ENCODE results near the gene SCUBE1.

Gene SCUBE1

DNA sequence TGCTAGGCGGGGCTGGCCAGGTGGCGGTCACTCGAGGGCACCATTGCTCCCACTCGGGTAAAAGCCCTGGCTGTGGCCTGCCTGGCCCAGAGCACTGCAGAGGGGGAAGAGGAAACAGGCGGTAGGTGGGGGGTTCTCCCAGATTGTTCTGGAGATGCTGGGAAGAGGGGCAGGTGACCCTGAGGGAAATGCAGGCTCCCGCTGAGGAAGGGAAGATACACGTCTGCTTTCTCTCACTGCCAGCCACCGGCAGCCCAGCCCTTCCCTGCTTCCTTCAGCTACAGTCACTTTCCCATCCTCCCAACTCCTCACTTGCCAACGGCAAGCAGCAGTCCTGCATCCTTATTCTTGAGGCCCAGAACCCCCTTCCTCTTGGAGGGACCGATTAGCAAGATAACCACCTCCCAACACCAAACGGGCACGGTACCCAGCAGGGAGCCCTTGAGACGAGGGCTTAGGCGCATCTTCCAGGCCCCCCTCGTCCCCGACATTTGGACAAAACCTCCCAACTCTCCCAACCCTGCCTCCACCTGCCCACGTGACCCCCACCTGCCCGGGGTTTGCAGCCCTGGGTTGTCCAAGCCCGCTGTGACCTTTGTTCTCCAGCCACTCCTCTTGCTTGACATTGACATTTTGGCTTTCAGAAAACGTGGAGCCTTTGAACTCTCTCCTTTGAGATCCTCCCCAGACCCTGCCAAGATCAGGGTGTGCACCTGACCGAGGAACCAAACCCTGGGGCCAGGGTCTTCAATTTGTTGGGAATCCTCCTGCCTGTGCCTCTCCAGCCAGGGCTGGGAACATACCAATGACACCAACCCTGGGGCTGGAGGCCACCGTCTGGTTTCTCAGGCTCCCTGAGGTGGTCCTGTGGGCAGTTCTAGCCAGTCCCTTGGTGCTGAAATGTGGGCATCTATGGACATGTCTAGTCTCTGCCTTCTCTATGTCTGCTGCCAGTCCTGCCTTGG is 107.4 kb downstream of the SCUBE1 start:
- Histone ChIP-seq H3K4me3 (ENCODE audit: low read length, poor library complexity, severe bottlenecking) (no peak overlapping the region), H4K20me1 (ENCODE audit: insufficient read depth, low read length, poor library complexity, severe bottlenecking) (no peaks in the 10 kb centered on the region), H3K79me2 (ENCODE audit: insufficient read depth, low read length) (no peaks in the 10 kb centered on the region), H3K9me3 (ENCODE audit: insufficient read depth, low read depth, low read length) (no peaks in the 10 kb centered on the region), H3K9ac (ENCODE audit: low read depth, low read length, poor library complexity, severe bottlenecking) (no peak overlapping the region), H3K4me1 (ENCODE audit: insufficient read depth, low read length, poor library complexity, severe bottlenecking) (peaks cover 21% of the 10 kb centered on the region), H3K36me3 (ENCODE audit: insufficient read depth, low read length) (no peaks in the 10 kb centered on the region), H3K27me3 (ENCODE audit: insufficient read depth, low read length, poor library complexity, severe bottlenecking) (no peaks in the 10 kb centered on the region), H3K9me2 (replicated peaks; ENCODE audit: low read depth, low read length) (no peaks in the 10 kb centered on the region), H3K4me2 (ENCODE audit: low read depth, low read length, poor library complexity, severe bottlenecking) (no peak overlapping the region), H3F3A (ENCODE audit: low read depth) (no peaks in the 10 kb centered on the region), H2AFZ (ENCODE audit: low read length) (no peak overlapping the region)
- TF ChIP-seq CTCF (conservative IDR thresholded peaks at IDR 0.05; ENCODE audit: low read length) (no peak), EZH2phosphoT487 (IDR thresholded peaks at IDR 0.05; ENCODE audit: borderline replicate concordance) (no peak)

DNA sequence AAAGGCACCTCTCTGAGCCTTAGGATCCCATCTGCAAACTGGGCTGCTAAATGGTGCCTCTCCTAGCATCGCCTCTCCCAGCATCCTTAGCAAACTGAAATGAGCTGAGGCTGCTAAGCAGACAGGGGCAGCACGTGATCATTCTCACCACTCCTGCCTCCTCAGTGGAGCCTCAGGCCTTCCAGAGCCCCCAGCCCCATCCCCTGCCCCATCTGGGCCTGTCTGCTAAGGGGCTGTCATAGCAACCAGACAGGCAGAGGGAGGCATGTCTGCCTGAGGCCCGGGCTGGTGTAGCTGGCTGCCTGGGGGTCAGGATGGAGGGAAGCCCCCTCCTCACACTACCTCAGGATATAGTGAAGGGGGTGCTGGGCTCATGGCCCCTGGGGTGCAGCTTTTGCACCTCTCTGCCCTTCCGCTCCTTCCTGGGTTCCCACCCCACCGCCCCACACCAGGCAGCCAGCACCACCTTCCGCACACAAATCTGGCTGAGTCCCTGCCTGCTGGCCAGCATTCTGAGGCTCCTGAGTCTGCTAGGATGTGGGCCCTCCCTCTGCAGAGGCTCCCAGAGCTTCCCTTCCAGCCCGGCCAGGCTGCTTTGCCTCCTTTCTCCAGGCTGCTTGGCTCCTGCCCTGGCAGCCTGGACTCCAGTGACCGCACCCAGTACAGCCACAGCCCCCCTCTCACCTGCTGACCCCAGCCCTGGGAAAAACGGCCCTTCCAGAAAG is 108.7 kb downstream of the SCUBE1 start:
- H3K4me1 ChIP-seq (ENCODE audit: insufficient read depth, low read length, poor library complexity, severe bottlenecking) = peaks cover 21% of the 10 kb centered on the region
- H4K20me1 ChIP-seq (ENCODE audit: insufficient read depth, low read length, poor library complexity, severe bottlenecking) = no peaks in the 10 kb centered on the region
- no peak overlapping the region for H3K4me2 ChIP-seq (ENCODE audit: low read depth, low read length, poor library complexity, severe bottlenecking)
- H3K27me3 ChIP-seq (ENCODE audit: insufficient read depth, low read length, poor library complexity, severe bottlenecking) = no peaks in the 10 kb centered on the region
- no peaks in the 10 kb centered on the region for H3F3A ChIP-seq (ENCODE audit: low read depth)
- no peak for TF ChIP-seq EZH2phosphoT487 (IDR thresholded peaks at IDR 0.05; ENCODE audit: borderline replicate concordance)
- TF ChIP-seq CTCF (conservative IDR thresholded peaks at IDR 0.05; ENCODE audit: low read length) = no peak
- H3K9ac ChIP-seq (ENCODE audit: low read depth, low read length, poor library complexity, severe bottlenecking) = no peak overlapping the region
- no peaks in the 10 kb centered on the region for H3K79me2 ChIP-seq (ENCODE audit: insufficient read depth, low read length)
- H2AFZ ChIP-seq (ENCODE audit: low read length) = no peak overlapping the region
- H3K36me3 ChIP-seq (ENCODE audit: insufficient read depth, low read length) = no peaks in the 10 kb centered on the region
- H3K4me3 ChIP-seq (ENCODE audit: low read length, poor library complexity, severe bottlenecking) = no peak overlapping the region
- H3K9me3 ChIP-seq (ENCODE audit: insufficient read depth, low read depth, low read length) = no peaks in the 10 kb centered on the region
- no peaks in the 10 kb centered on the region for H3K9me2 ChIP-seq (replicated peaks; ENCODE audit: low read depth, low read length)

GRCh38 chr22:43233529-43233928 is 109.6 kb downstream of the SCUBE1 start:
- Histone ChIP-seq H3K79me2 (ENCODE audit: insufficient read depth, low read length) (no peaks in the 10 kb centered on the region), H3K9me2 (replicated peaks; ENCODE audit: low read depth, low read length) (no peaks in the 10 kb centered on the region), H3K27me3 (ENCODE audit: insufficient read depth, low read length, poor library complexity, severe bottlenecking) (no peaks in the 10 kb centered on the region), H2AFZ (ENCODE audit: low read length) (no peak overlapping the region), H3K9me3 (ENCODE audit: insufficient read depth, low read depth, low read length) (no peaks in the 10 kb centered on the region), H3F3A (ENCODE audit: low read depth) (no peaks in the 10 kb centered on the region), H3K4me1 (ENCODE audit: insufficient read depth, low read length, poor library complexity, severe bottlenecking) (peaks cover 20% of the 10 kb centered on the region), H4K20me1 (ENCODE audit: insufficient read depth, low read length, poor library complexity, severe bottlenecking) (no peaks in the 10 kb centered on the region), H3K4me2 (ENCODE audit: low read depth, low read length, poor library complexity, severe bottlenecking) (no peak overlapping the region), H3K4me3 (ENCODE audit: low read length, poor library complexity, severe bottlenecking) (no peak overlapping the region), H3K9ac (ENCODE audit: low read depth, low read length, poor library complexity, severe bottlenecking) (no peak overlapping the region), H3K36me3 (ENCODE audit: insufficient read depth, low read length) (no peaks in the 10 kb centered on the region)
- no peak for TF ChIP-seq EZH2phosphoT487 (IDR thresholded peaks at IDR 0.05; ENCODE audit: borderline replicate concordance)
- TF ChIP-seq CTCF (conservative IDR thresholded peaks at IDR 0.05; ENCODE audit: low read length) = no peak

Data from Loucy (cell line).